ENCODE results near the gene CDC5L.

CDC5L gene

GRCh38 chr6:44401138-44401537, 13.6 kb downstream of the CDC5L start:
- DNase-seq (ENCODE audit: low read depth), result no peak
- no peak overlapping the region for H3K4me3 ChIP-seq (ENCODE audit: low read length)
- no peak for TF ChIP-seq CTCF (conservative IDR thresholded peaks at IDR 0.05; ENCODE audit: low read depth, low read length)

- DNase-seq (ENCODE audit: low read depth), result no peak
- TF ChIP-seq CTCF (conservative IDR thresholded peaks at IDR 0.05; ENCODE audit: low read depth, low read length), result no peak
- H3K4me3 ChIP-seq (ENCODE audit: low read length), result no peak overlapping the region
These were observed 16.7 kb downstream of the CDC5L start for GRCh38 chr6:44404022-44404714.

GRCh38 chr6:44404715-44405099, 17.2 kb downstream of the CDC5L start:
- no peak for TF ChIP-seq CTCF (conservative IDR thresholded peaks at IDR 0.05; ENCODE audit: low read depth, low read length)
- DNase-seq (ENCODE audit: low read depth), result no peak
- H3K4me3 ChIP-seq (ENCODE audit: low read length), result no peak overlapping the region

GRCh38 chr6:44407951-44408670, 20.6 kb downstream of the CDC5L start:
- no peak for TF ChIP-seq CTCF (conservative IDR thresholded peaks at IDR 0.05; ENCODE audit: low read depth, low read length)
- DNase-seq (ENCODE audit: low read depth), result no peak
- H3K4me3 ChIP-seq (ENCODE audit: low read length), result no peak overlapping the region

- no peak for TF ChIP-seq CTCF (conservative IDR thresholded peaks at IDR 0.05; ENCODE audit: low read depth, low read length)
- no peak overlapping the region for H3K4me3 ChIP-seq (ENCODE audit: low read length)
- no peak for DNase-seq (ENCODE audit: low read depth)
These were observed 21.8 kb downstream of the CDC5L start for GRCh38 chr6:44409207-44409794.

GRCh38 chr6:44410363-44410762, 22.9 kb downstream of the CDC5L start:
- H3K4me3 ChIP-seq (ENCODE audit: low read length), result no peak overlapping the region
- no peak for TF ChIP-seq CTCF (conservative IDR thresholded peaks at IDR 0.05; ENCODE audit: low read depth, low read length)
- DNase-seq (ENCODE audit: low read depth), result no peak

Data from retinal pigment epithelial cell (primary cell).